ENCODE measurements around the gene HSD3B7. TPM values are rescaled to one million over a fixed set of nuclear protein-coding genes. Genes with fewer than 3 reads are reported as not detected.

Gene HSD3B7
- total RNA-seq, 1 experiment from 2014 or later: 73.0 TPM

- DNase-seq (ENCODE audit: low read depth): no peak
- in situ Hi-C loops (cut with HindIII; ENCODE audit: low pct_unique_long_range_greater_than_20kb, low sequenced_read_pairs): no loop called here
Measured at GRCh38 chr16:30976486-30976885, 8.5 kb upstream of the HSD3B7 start.

- in situ Hi-C loops (cut with HindIII; ENCODE audit: low pct_unique_long_range_greater_than_20kb, low sequenced_read_pairs): no loop called here
- DNase-seq (ENCODE audit: low read depth): no peak
Measured at GRCh38 chr16:30977502-30977901, 7.5 kb upstream of the HSD3B7 start.

- in situ Hi-C loops (cut with HindIII; ENCODE audit: low pct_unique_long_range_greater_than_20kb, low sequenced_read_pairs): no loop called here
- no peak for DNase-seq (ENCODE audit: low read depth)
Measured at GRCh38 chr16:30979170-30980022, 5.6 kb upstream of the HSD3B7 start.

GRCh38 chr16:30980023-30980371, 5.0 kb upstream of the HSD3B7 start:
- in situ Hi-C loops (cut with HindIII; ENCODE audit: low pct_unique_long_range_greater_than_20kb, low sequenced_read_pairs): no loop called here

GRCh38 chr16:30980434-30980833, 4.6 kb upstream of the HSD3B7 start:
- no peak for DNase-seq (ENCODE audit: low read depth)
- in situ Hi-C loops (cut with HindIII; ENCODE audit: low pct_unique_long_range_greater_than_20kb, low sequenced_read_pairs): no loop called here

More at GRCh38 chr16:30980023-30980371, 5.0 kb upstream of the HSD3B7 start:
- DNase-seq (ENCODE audit: low read depth): no peak

- in situ Hi-C loops (cut with HindIII; ENCODE audit: low pct_unique_long_range_greater_than_20kb, low sequenced_read_pairs): no loop called here
- no peak for DNase-seq (ENCODE audit: low read depth)
Measured at GRCh38 chr16:30980959-30981358, 4.0 kb upstream of the HSD3B7 start.

- DNase-seq (ENCODE audit: low read depth): no peak
- in situ Hi-C loops (cut with HindIII; ENCODE audit: low pct_unique_long_range_greater_than_20kb, low sequenced_read_pairs): no loop called here
Measured at GRCh38 chr16:30982548-30983288, 2.3 kb upstream of the HSD3B7 start.

- no peak for DNase-seq (ENCODE audit: low read depth)
- in situ Hi-C loops (cut with HindIII; ENCODE audit: low pct_unique_long_range_greater_than_20kb, low sequenced_read_pairs): no loop called here
Measured at GRCh38 chr16:30983289-30983889, 1.6 kb upstream of the HSD3B7 start.

- no peak for DNase-seq (ENCODE audit: low read depth)
- in situ Hi-C loops (cut with HindIII; ENCODE audit: low pct_unique_long_range_greater_than_20kb, low sequenced_read_pairs): no loop called here
Measured at GRCh38 chr16:30983898-30984610, 953 bp upstream of the HSD3B7 start.

GRCh38 chr16:30985401-30986128, 558 bp downstream of the HSD3B7 start:
- DNase-seq (ENCODE audit: low read depth): peak; percentile 79
- in situ Hi-C loops (cut with HindIII; ENCODE audit: low pct_unique_long_range_greater_than_20kb, low sequenced_read_pairs): no loop called here

- no peak for DNase-seq (ENCODE audit: low read depth)
- in situ Hi-C loops (cut with HindIII; ENCODE audit: low pct_unique_long_range_greater_than_20kb, low sequenced_read_pairs): no loop called here
Measured at GRCh38 chr16:30986129-30986991, 1.4 kb downstream of the HSD3B7 start.

GRCh38 chr16:30987581-30988190, 2.7 kb downstream of the HSD3B7 start:
- in situ Hi-C loops (cut with HindIII; ENCODE audit: low pct_unique_long_range_greater_than_20kb, low sequenced_read_pairs): no loop called here
- no peak for DNase-seq (ENCODE audit: low read depth)

- no peak for DNase-seq (ENCODE audit: low read depth)
- in situ Hi-C loops (cut with HindIII; ENCODE audit: low pct_unique_long_range_greater_than_20kb, low sequenced_read_pairs): no loop called here
Measured at GRCh38 chr16:30989469-30990047, 4.6 kb downstream of the HSD3B7 start.

- in situ Hi-C loops (cut with HindIII; ENCODE audit: low pct_unique_long_range_greater_than_20kb, low sequenced_read_pairs): no loop called here
Measured at GRCh38 chr16:30990105-30990504, 5.1 kb downstream of the HSD3B7 start.

GRCh38 chr16:30991052-30991451, 6.0 kb downstream of the HSD3B7 start:
- no peak for DNase-seq (ENCODE audit: low read depth)
- in situ Hi-C loops (cut with HindIII; ENCODE audit: low pct_unique_long_range_greater_than_20kb, low sequenced_read_pairs): no loop called here

More at GRCh38 chr16:30990105-30990504, 5.1 kb downstream of the HSD3B7 start:
- DNase-seq (ENCODE audit: low read depth): no peak

GRCh38 chr16:30992276-30992780, 7.3 kb downstream of the HSD3B7 start:
- in situ Hi-C loops (cut with HindIII; ENCODE audit: low pct_unique_long_range_greater_than_20kb, low sequenced_read_pairs): no loop called here
- no peak for DNase-seq (ENCODE audit: low read depth)

All from Caki2 (cell line).